Stimulated activated naive B cell treated with anti-CD40 and anti-IgM and Interleukin-4, amounts not matched to agents 10 μg/mL and 1 μg/mL and 100 μg/mL, for 72 hours (primary cell): ENCODE measurements around the gene ZNF358.

Experiments used
- ATAC-seq, 2 donors: fragments of 150-1000 bp; cut with Tn5 transposase; replicated peaks; 2 replicates each; pipeline ENCODE4 v1.10.0; 2021; ENCODE audit warnings: moderate library complexity in 1 of 2
- DNase-seq: peaks from one replicate; pipeline ENCODE4 v3.0.0; 2021
- H3K27ac Mint-ChIP-seq: one replicate; pipeline ENCODE4 v1.8.0; 2022; ENCODE audit warnings: mild to moderate bottlenecking, mixed read lengths
- H3K27me3 Mint-ChIP-seq, 2 donors: one replicate each; pipeline ENCODE4 v1.8.0; 2022; ENCODE audit warnings: mixed read lengths in 2 of 2
- H3K36me3 Mint-ChIP-seq, 2 donors: one replicate each; pipeline ENCODE4 v1.8.0; 2022; ENCODE audit warnings: mixed read lengths in 2 of 2, mild to moderate bottlenecking in 1 of 2
- H3K4me1 Mint-ChIP-seq, 2 donors: one replicate each; pipeline ENCODE4 v1.8.0; 2022; ENCODE audit warnings: mixed read lengths in 2 of 2, mild to moderate bottlenecking in 1 of 2
- H3K4me3 Mint-ChIP-seq, 2 donors: one replicate each; pipeline ENCODE4 v1.8.0; 2022; ENCODE audit warnings: mild to moderate bottlenecking in 2 of 2, mixed read lengths in 2 of 2, moderate library complexity in 1 of 2
- H3K9me3 Mint-ChIP-seq, 2 donors: one replicate each; pipeline ENCODE4 v1.8.0; 2022; ENCODE audit warnings: mixed read lengths in 2 of 2, mild to moderate bottlenecking in 1 of 2

ZNF358 gene

DNA sequence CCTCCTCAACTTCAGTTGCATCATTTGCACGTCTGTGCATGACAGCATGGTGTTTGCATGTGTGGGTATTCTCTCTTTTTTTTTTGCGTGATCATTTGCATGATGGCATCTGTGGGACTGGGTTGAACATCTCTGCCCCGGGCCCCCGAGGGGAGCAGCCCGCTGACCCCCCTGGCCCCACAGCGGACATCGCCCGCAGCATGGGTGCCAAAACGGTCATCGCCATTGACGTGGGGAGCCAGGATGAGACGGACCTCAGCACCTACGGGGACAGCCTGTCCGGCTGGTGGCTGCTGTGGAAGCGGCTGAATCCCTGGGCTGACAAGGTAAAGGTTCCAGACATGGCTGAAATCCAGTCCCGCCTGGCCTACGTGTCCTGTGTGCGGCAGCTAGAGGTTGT is 42.8 kb downstream of the ZNF358 start:
- Mint-ChIP-seq H3K4me3 (no peak overlapping the region), H3K9me3 (peaks cover 0 to 3% of the 10 kb centered on the region in 2 donors), H3K27me3 (no peaks in the 10 kb centered on the region), H3K27ac (no peak overlapping the region), H3K4me1 (peaks cover 0 to 3% of the 10 kb centered on the region in 2 donors), H3K36me3 (peaks cover 59 to 64% of the 10 kb centered on the region in 2 donors)
- ATAC-seq (no peak), DNase-seq (no peak)

DNA sequence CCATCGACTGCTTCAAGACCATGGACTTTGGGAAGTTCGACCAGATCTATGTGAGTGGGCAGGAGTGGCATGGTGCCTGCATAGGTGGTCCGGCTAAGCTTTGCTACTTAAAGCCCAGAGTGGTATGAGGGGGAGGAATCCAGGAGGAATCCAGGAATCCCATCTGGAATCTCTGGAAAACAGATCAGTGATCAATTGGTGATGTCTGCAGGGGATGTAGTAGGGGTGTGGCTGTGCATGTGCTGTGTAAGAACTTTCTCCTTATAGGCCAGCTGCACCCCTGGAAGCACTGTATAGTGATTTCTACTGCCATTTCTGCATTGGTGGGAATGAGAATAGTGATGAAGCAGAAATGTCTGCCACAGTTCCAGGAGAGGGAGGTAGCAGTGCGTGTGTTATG is 43.2 kb downstream of the ZNF358 start:
- Mint-ChIP-seq H3K9me3 (peaks cover 0 to 3% of the 10 kb centered on the region in 2 donors), H3K36me3 (peaks cover 59 to 63% of the 10 kb centered on the region in 2 donors), H3K4me1 (peaks cover 0 to 3% of the 10 kb centered on the region in 2 donors), H3K27ac (no peak overlapping the region), H3K27me3 (no peaks in the 10 kb centered on the region), H3K4me3 (no peak overlapping the region)
- no peak for DNase-seq
- ATAC-seq, result no peak

DNA sequence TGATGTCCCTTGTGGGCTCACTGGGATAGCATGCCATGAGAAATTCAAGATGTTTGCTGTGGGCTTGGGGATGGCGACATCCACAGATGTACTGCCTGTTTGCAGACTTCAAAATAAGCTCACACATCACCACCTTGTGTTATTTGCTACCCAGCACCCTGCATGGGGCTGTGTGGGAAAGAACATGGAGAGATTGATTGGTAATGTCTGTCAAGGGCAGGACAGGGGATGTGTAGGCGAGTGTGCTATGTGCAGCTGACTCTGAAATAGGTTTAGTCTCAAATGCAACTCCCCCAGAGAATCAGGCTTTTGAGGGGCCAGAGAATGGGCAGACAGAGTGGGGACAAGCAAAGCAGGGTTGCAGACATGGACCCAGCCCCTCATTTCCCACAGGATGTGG is 44.4 kb downstream of the ZNF358 start:
- peaks cover 0 to 3% of the 10 kb centered on the region in 2 donors for H3K9me3 Mint-ChIP-seq
- peaks cover 0 to 3% of the 10 kb centered on the region in 2 donors for H3K4me1 Mint-ChIP-seq
- H3K4me3 Mint-ChIP-seq, result no peak overlapping the region
- H3K27ac Mint-ChIP-seq, result no peak overlapping the region
- H3K36me3 Mint-ChIP-seq, result peaks cover 52 to 54% of the 10 kb centered on the region in 2 donors
- DNase-seq, result no peak
- H3K27me3 Mint-ChIP-seq, result no peaks in the 10 kb centered on the region
- ATAC-seq, result no peak

DNA sequence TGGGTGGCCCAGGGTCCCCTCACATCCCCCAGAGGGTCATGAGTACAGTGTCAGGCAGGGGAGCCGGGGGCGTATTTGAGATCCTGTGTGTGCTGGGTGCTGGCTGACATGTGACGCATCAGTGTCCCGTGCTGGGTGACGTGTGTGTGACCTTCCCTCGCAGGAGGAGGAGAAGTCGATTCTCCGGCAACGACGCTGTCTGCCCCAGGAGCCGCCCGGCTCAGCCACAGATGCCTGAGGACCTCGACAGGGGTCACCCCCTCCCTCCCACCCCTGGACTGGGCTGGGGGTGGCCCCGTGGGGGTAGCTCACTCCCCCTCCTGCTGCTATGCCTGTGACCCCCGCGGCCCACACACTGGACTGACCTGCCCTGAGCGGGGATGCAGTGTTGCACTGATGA is 45.4 kb downstream of the ZNF358 start:
- Mint-ChIP-seq H3K27ac (no peak overlapping the region), H3K36me3 (peaks cover 48% of the 10 kb centered on the region in 2 donors), H3K4me1 (peaks cover 0 to 3% of the 10 kb centered on the region in 2 donors), H3K27me3 (no peaks in the 10 kb centered on the region), H3K9me3 (peaks cover 0 to 3% of the 10 kb centered on the region in 2 donors), H3K4me3 (no peak overlapping the region)
- DNase-seq, result no peak
- no peak for ATAC-seq

DNA sequence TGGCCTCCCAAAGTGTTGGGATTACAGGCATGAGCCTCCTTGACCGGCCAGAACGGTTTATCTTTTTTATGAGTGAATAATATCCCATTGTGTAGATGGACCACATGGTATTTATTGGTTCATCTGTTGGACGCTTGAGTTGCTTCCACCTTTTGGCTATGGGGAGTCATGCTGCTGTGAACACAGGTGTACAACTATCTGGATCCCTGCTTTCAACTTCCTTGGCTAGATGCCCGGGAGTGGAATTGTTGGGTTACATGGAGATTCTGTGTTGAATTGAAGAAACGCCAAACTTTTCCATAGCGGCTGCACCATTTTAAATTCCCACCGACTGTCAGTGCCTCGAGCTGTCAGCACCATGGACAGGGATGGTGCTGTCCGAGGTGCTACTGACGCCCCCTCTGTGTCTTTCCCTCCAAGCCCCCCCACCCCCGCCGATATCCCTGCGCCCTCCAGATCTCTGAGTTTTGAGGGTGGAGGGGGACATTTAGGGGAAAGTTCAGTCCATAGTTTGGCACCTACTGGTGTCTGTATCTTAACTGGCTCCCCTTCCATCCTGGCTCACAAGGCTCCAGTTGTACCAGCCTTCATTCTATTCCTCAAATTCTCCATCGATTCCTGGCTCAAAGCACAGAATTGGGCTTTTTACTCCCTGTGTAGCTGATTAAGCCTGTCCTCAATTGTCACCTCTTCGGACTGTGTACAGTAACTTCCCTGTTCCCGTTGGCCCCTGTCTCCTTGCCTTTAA is 46.9 kb downstream of the ZNF358 start:
- H3K9me3 Mint-ChIP-seq, result peaks cover 0 to 3% of the 10 kb centered on the region in 2 donors
- ATAC-seq (no peak), DNase-seq (no peak)
- H3K4me1 Mint-ChIP-seq, result peaks cover 0 to 3% of the 10 kb centered on the region in 2 donors
- no peaks in the 10 kb centered on the region for H3K27me3 Mint-ChIP-seq
- peaks cover 36 to 37% of the 10 kb centered on the region in 2 donors for H3K36me3 Mint-ChIP-seq
- no peak overlapping the region for H3K4me3 Mint-ChIP-seq
- peak overlapping the region; percentile 75 for H3K27ac Mint-ChIP-seq

DNA sequence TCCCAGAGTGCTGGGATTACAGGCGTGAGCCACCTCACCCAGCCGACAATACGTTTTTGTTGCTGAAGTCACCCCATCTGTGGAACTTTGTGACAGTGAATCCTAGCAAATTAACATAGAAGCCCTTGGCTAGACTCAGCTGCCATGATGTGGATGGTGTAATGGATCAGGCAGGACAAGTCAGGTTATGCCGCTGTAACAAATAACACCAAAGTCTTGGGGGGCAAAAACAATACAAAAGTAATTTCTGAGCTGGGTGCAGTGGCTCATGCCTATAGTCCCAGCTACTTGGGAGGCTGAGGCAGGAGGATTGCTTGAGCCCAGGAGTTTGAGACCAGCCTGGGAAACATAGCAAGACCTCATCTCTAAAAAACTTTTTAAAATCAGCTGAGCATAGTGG is 49.0 kb downstream of the ZNF358 start:
- no peak overlapping the region for H3K27ac Mint-ChIP-seq
- peaks cover 0 to 3% of the 10 kb centered on the region in 2 donors for H3K9me3 Mint-ChIP-seq
- DNase-seq, result no peak
- peaks cover 3 to 4% of the 10 kb centered on the region in 2 donors for H3K4me1 Mint-ChIP-seq
- H3K27me3 Mint-ChIP-seq, result no peaks in the 10 kb centered on the region
- ATAC-seq, result no peak
- H3K4me3 Mint-ChIP-seq, result no peak overlapping the region
- peaks cover 20 to 25% of the 10 kb centered on the region in 2 donors for H3K36me3 Mint-ChIP-seq

DNA sequence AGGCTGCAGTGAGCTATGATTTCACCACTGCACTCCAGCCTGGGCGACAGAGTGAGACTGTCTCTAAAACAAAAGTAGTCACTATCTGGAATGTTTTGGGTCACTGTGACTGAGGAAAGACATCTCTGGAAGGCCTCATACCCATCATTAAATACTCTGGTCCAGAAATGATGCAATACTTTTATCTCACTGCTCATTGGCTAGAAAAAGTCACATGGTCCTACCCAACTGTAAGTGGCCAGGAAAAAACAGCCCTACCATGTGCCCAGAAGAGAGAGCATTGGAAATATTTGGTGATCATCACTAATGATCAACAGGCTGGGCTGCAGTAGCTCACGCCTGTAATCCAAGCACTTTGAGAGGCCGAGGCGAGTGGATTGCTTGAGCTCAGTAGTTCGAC is 49.4 kb downstream of the ZNF358 start:
- Mint-ChIP-seq H3K27me3 (no peaks in the 10 kb centered on the region), H3K36me3 (peaks cover 17 to 21% of the 10 kb centered on the region in 2 donors), H3K4me3 (no peak overlapping the region), H3K27ac (no peak overlapping the region), H3K9me3 (peaks cover 0 to under 1% of the 10 kb centered on the region in 2 donors), H3K4me1 (peaks cover 3 to 4% of the 10 kb centered on the region in 2 donors)
- DNase-seq (no peak), ATAC-seq (no peak)
